ACHN (cell line): Measurements from ENCODE around the gene PRG3.
"Not testable (repeated sequence)": the region's sequence is repeated elsewhere in the genome, so short reads cannot be mapped to it uniquely, and the experiment has no call there.

Experiments
- DNase-seq: peaks from one replicate; pipeline ENCODE4 v3.0.0-alpha.2; 2015
- in situ Hi-C: cut with HindIII; loops from 2 replicates; pipeline ENCODE4 v1.10.0; 2017; ENCODE audit warnings: low sequenced_read_pairs, low pct_ligation_motif_present, low pct_unique_long_range_greater_than_20kb

Gene PRG3

DNA sequence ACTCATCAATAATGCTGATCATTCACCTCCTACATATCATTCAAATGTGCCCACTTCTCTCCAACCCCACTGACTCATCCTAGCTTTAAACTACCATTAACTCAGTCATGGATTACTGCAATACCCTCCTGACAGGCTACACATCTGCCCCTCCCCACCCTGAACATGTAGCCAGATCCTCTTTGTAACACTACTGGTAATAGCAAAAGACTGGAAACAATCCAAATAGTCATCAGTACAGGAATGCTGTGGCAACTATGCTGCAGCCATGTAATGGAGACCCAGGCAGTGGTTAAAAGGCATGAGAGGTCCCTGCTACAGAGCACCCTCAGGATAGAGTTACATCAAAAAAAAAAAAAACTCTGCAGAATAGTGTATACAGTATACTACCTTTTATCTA lies 29.3 kb upstream of the PRG3 start:
- in situ Hi-C loops = no loop called here
- DNase-seq = no peak

DNA sequence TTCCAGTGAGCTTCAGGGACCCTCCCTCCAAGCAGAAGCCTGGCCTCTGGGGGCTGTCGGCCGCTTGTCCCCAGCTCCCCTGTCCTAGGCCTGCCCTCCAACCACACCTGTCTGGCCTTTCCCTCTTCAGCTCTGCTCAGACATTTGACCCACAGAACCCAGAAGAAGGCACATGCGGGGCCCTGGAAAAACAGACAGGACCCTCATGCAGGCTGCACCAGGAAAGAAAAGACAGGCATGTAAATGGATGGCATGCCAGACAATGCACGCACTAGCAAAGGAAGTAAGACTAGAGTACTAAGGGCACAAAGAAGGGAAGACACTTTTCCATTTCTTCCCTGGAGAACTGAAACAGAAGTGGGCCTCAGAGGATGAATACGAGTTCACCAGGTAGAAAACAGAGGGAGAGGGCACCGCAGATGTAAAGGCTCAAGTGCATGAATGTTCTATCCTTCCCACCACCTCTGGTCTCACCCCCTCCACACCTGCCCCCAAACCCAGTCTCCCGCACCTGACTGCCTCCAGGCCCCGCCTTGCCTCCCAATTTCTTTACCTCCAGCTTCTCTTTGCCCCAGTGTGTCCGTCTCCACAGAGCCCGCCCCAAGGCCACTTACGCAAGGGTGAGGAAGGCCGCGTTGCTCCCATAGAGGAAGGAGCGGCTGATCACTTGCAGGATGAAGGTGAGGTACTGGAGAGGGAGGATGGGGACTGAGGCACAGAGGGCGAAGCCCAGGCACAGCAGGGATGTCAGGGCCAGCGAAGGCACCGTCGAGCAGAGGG lies 28.6 kb upstream of the PRG3 start:
- DNase-seq = no peak
- in situ Hi-C loops = no loop called here

DNA sequence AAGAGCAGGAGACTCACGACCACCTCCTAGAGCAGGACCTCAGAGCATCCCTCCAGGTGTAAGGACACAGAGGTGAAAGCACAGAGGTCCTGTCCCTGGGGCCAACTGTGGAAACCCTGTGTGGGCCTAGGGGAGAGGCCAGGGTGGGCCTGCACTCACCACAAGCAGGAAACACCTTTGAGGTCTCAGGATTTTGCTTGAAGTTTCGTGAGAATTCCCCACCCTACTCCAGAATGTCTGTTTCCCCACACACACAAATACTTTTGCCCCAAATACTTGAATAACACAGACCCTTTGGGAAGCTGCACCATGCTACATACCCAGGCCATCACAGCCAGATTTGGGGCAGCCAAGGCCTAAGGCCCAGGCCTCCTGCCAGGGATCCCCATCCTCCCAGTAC lies 27.8 kb upstream of the PRG3 start:
- in situ Hi-C loops = no loop called here
- DNase-seq = no peak

DNA sequence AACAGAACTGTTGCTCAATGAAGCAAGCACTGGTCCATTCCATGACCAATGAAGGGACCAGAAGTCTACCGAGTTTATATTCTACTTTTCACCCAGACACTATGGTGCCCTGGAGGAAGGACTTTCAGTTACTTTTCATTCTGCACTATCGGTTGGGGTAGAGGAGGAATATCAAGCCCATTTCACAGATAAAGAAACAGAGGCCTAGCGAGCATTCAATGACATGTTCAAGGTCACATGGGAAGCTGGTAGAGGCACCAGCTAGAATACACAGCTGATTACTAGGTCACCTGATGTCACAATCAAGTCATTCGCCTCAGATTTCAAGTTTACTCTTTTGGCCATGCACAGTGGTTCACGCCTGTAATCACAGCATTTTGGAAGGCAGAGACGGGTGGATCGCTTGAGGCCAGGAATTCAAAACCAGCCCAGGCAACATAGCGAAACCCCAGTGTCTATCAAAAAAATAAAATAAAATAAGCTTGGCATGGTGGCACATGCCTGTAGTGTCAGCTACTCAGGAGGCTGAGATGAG lies 27.1 kb upstream of the PRG3 start:
- in situ Hi-C loops = no loop called here
- no peak for DNase-seq

DNA sequence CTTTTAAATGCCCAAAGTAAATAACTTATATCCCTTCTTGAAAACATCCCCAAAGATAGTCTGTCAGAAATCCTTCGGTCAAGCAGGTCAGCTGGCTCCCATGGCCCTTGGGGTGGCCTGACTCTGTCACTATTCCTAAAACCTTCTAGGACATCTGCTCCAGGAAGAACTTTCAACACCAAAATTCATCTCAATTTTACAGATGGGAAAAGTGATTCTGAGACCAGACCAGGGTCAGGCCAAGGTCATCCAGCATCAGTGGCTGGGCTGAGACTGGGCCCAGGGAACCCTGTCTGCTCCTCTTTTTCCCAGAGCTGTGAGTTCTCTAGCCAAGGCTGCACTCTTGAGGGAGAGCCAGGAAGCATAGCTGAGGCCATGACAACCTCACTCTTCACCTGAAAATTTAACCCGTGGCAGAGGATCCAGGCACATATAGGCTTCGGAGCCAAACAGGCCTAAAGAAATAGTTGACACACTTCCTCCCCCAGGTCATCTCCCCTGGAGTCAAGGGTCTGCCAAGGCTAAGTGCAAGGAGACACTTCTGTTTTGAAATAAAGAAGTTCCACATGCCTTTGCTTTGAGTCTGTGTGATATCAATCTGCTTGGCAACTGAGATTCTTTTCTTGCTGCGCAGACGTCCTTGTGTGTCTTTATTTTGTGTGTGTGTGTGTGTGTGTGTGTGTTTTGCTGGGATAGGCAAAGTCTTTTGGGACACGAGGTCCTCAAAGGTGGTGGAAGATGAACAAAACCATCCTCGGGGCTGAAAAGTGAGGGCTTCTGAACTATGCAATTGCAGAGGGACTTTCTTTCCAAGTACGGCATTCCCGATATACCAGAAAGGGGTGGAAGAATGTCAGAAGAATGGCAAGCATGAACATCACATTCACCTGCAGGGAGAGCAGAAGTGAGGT lies 26.3 kb upstream of the PRG3 start:
- in situ Hi-C loops = no loop called here
- DNase-seq = no peak

DNA sequence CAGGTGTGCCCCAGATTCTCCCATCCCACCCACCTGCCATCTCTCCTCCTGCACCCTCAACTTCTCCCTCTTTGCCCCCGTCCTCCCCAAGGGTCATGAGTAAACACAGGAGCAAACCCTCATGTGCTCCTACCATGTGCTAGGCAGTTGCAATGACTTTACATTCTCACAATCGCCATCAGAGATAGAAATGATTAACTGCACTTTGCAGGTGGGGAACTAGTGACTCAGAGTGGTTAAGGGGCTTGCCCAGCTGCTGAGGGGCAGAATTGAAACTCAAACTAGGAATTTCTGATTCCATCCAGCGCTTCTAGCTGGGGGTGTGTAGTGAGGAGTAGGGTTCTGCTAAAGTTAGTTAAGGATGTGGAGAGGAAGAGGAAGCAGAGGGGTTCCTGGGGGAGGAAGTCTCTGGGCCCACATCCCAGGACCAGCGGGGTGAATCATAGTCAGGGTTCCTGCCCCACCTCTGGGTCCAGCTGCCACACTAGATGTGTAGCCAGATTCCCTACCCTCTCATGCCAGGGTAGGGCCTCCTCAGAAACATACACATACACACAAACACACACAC lies 25.5 kb upstream of the PRG3 start:
- DNase-seq = peak; percentile 50
- in situ Hi-C loops = no loop called here

DNA sequence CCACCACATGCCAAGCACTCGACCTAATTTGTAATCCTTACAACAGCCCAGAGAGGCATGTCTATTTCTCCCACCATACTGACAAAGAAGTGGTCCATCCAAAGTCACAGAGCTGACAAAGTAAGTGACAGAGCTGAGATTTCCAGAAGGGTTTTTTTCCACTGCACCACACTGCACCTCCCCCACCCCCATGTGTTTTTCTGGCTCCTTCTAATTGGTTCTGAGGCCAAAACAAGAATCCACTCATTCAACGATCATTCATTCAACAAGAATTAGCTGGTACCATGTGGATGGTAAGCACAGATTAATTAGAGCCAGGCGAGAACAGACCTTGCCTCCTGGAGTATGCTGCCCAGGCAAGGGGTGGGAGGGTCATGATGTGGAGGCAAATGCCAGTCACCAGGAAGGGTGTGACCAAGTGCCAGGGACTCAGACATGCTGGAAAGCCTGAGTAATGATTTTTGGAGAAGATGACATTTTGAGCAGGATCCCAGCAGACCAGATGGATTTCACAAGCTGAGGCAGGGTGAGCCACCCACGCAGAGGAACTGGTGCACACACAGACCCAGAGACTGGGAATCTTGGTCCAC lies 24.4 kb upstream of the PRG3 start:
- no peak for DNase-seq
- in situ Hi-C loops = no loop called here

DNA sequence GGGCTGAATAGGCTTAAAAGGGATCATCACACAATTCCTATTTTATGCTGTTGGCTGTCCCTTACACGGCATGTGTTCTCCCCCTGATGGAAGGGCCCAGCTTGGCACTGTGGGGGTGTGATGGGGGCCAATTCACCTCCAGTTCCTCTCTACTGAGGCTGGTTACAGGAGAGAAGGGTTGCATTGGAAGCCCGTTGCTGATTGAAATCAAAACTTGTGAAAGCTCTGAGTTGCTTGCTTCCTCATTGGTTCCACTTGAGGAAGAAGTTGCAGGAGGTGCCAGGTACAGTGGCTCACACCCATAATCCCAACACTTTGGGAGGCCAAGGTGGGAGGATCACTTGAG lies 22.8 kb upstream of the PRG3 start:
- DNase-seq = no peak

DNA sequence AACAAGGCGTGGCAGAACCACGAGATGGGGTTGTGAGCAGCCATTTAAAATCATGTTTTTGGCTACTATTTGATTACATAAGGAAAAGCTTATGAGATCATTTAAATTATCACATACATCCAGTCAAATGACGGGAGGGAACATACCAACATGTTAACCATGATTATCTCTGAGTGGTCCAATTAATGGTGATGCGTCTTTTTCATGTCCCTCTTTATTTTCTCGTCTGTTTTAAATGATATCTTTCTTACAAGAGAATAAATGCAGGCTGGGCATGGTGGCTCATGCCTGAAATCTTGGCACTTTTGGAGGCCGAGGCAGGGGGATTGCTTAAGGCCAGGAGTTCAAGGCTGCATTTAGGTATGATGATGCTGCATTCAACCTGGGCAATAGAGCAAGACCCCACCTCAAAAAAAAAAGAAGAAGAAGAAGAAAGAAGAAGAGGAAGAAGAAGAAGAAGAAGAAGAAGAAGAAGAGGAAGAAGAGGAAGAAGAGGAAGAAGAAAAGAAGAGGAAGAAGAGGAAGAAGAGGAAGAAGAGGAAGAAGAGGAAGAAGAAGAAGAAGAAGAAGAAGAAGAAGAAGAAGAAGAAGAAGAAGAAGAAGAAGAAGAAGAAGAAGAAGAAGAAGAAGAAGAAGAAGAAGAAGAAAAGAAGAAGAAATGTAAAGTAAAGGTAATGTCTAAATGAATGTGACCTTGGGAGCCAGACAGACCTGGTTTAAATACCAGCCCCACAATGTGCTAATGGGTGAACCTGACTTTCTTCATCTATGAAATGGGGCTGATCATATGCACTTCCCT lies 22.3 kb upstream of the PRG3 start:
- in situ Hi-C loops = not testable (repeated sequence)

More for the DNA sequence above, 22.8 kb upstream of the PRG3 start:
- in situ Hi-C loops = no loop called here

DNA sequence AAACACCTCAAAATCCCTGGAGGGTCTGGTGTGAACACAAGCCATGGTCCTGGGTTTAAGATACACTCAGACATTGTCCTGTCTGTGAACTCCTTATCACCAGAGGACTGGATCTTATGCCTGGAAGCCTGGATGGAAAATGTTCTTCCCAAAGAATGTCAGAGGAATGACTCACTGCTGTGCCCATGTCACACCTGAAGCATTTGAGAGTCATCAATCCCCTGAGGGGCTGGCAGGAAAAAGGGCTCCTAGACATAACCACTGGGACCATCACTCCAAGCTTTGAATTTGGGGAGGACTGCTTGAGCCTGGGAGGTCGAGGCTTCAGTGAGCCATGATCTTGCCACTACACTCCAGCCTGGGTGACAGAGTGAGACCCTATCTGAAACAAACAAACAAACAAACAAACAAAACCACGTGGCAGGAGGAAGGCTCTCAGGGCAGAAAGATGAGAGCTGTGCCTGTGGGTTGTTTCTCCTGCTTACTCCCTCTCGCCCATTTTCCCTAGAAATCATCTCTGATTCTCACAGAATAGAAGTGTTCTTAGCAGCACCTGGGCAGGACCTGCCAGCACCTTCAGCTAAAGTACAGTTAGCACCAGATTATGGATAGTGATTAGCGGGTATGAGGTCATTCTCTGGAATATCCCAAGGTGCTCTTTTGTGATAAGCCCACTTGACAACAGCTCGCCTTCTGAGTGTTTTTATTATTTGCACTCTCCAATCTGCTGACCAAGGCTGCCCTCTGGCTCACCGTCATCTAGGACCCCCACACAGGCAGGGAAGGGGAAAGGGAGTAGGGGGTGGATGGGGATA lies 21.4 kb upstream of the PRG3 start:
- in situ Hi-C loops = no loop called here
- DNase-seq = no peak

More for the DNA sequence above, 22.3 kb upstream of the PRG3 start:
- DNase-seq = not testable (repeated sequence)

DNA sequence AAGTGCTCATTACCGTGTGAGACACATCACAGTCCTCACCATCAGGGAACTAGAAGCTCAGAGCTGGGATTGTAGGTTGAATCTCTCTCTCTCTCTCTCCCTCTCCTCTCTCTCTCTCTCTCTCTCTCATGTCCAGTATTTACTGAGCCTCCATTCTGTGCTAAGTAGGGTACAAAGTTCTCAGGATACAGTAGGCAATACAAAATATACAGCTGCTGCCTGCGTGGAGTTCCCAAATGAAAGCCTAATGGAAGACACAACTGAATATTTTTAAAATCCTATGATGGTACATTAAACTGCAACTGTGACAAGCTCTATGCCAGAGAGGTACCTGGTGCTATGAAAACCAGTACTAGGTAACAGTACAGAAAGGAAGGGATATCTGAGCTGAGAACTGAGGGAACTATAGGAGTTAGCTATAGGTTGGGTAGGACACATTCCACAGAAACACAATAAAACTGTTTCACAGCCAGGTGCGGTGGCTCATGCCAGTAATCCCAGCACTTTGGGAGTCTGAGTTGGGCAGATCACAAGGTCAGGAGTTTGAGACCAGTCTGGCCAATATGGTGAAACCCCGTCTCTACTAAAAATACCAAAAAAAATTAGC lies 19.1 kb upstream of the PRG3 start:
- DNase-seq = no peak
- in situ Hi-C loops = no loop called here

DNA sequence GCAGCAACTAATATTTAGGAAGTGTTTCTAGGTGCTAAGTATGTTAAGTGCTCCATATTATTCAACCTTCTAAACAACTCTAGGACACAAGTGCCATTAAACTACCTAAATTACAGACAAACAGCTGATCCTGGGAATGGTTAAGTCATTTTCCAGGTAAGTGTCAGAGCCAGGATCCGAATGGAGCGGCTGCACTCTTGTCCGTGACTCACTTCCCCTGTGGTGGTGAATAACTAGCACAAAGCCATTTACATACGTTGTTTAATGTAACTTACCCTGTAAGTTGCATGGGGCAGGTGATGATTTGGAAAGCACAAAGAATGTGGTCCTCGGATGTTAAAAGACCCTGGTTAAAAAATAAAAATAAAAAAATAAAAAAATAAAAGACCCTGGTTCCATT lies 18.3 kb upstream of the PRG3 start:
- DNase-seq = no peak

DNA sequence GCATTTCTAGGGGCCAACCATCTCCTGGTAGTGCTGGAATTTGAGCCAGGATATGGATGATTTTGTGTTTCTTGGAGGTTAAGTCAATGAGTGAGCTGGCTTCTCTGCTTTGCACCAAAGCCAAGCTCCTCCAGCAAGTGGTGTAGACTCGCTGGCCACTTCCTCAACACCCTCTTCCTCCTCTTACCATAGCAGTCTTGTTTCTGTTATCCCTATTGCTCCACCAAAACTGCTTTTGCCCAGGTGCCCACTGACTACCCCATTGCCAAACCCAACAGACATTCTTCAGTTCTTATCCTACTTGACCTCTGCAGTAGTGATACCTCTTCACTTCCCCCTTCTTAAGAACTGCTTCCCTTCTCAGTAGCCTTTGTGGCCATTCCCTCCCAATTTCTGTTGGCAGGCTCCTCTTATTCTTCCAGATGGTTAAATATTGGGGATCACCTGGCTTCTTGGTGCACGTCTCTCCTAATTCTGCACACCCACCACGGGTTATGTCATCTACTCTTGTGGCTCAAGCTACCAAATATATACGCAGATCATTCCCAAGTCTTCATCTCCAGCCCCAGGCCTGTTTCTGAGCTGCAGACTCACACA lies 16.5 kb upstream of the PRG3 start:
- no peak for DNase-seq
- in situ Hi-C loops = no loop called here

More for the DNA sequence above, 18.3 kb upstream of the PRG3 start:
- in situ Hi-C loops = no loop called here

DNA sequence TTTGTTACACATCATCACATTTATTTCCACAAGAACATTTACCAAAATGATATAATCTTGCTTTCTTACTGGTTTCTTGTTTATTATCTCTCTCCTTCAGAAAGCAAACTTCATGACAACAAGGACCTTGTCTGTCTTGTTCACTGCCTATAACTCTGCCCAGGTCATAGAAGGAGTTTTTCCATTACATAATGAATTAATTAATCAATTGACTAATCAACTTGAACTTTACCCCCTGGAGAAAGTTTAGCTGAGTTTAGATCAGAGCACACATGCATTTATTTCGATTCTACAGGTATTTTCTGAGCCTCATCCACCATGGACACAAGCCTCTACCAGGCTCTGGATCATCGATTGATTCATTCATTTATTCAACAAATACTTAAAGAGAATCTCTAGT lies 15.8 kb upstream of the PRG3 start:
- DNase-seq = no peak
- in situ Hi-C loops = no loop called here

DNA sequence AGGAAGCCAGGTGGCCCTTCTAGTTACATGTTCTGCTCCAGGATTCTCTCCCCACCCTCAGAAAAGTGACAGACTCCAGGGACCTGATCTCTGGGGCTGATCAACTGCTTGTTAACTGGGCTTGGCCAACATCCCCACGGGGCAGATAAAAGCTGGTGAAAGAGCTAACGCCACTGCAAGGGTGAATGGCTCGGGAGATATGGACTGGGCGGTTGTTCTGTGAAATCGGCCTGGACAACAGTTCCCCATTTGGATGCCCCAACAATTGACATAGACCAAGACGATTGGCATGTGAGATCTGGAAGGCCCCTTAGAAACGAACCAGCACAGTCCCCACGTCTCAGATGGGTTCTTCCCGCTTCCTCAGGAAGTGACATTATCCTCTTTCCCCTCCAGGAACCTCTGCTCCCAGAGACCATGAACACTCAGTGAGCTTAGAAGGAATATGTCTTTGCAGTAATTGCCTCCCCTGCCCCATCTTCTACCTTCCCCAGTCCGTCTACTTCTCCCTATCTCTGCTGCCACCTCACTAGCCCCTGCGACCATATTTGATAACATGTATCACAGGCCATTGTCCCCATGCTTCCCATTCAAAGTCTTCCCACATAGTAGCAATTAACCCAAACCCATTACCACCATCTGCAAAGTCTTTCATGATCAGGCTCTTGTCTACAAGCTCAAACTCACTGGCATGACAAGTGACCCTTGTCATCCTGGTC lies 15.1 kb upstream of the PRG3 start:
- no peak for DNase-seq

More for the DNA sequence above, 15.1 kb upstream of the PRG3 start:
- in situ Hi-C loops = no loop called here
